ENCODE measurements around the gene MIA. TPM values are rescaled to one million over a fixed set of nuclear protein-coding genes. Genes with fewer than 3 reads are reported as not detected.
"Not testable (repeated sequence)": the region's sequence is repeated elsewhere in the genome, so short reads cannot be mapped to it uniquely, and the experiment has no call there.

The MIA gene
- polyA plus RNA-seq, 5 donors = 0.49 to 5.9 (median 3.6) TPM

GRCh38 chr19:40818480-40819399 is 43.4 kb downstream of the MIA start:
- peak; percentile 38 to 45 for DNase-seq

DNA sequence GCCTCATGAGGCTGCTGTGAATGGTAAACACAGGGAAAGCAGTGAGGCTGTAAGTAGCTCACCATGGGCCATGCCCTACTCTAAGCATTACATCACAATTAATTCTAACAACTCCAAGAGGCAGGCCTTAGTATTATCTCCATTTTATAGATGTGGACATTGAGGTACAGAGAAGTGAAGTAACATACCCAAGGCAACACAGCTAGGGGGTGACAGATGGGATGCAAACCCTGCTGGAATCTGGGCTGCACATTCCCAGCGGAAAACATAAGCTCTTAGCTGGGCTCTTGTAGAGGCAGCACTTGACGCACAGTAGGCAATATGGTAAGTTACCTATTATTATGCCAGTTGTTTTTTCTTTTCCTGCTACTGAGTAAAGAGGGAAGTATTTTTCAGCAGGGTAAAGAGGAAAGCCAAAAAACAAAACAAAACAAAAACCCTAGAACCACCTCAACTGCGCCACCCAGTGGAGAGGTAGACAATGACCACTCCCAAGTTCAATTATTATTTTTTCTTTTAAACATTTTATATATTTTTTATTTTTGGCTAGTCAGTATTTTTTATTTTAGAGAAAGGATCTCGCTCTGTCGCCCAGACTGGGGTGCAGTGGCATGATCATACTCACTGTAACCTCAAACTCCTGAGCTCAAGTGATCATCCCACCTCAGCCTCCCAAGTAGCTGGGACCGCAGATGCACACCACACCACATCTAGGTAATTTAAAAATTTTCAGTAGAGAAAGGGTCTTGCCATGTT is 44.3 kb downstream of the MIA start:
- DNase-seq = not testable (repeated sequence)

- DNase-seq = no peak
Measured at GRCh38 chr19:40822161-40822560, 46.8 kb downstream of the MIA start.

- DNase-seq = not testable (repeated sequence)
Measured at GRCh38 chr19:40822704-40823553, 47.6 kb downstream of the MIA start.

GRCh38 chr19:40824916-40825315 is 49.6 kb downstream of the MIA start:
- not testable (repeated sequence) for DNase-seq

DNA sequence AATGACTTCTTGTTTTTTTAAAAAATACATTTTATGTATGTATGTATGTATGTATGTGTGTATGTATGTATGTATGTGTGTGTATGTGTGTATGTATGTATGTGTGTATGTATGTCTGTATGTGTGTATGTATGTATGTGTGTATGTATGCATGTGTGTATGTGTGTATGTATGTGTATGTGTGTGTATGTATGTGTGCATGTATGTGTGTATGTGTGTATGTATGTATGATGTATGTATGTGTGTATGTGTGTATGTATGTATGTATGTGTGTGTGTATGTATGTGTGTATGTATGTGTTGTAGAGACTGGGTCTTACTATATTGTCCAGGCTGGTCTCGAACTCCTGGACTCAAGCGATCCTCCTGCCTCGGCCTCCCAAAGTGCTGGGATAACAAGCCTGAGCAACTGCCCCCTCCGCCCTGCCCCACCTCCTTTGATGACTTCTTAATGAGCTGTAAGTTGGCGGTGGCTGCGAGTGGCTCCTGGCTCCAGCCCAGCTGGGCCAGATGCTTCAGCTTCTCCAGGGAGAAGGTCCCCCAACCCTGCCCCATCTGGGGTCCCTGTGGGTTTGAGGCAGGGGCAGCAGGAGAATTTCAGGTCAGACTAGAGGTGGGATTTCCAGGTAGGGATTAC is 50.3 kb downstream of the MIA start:
- DNase-seq = not testable (repeated sequence)

DNA sequence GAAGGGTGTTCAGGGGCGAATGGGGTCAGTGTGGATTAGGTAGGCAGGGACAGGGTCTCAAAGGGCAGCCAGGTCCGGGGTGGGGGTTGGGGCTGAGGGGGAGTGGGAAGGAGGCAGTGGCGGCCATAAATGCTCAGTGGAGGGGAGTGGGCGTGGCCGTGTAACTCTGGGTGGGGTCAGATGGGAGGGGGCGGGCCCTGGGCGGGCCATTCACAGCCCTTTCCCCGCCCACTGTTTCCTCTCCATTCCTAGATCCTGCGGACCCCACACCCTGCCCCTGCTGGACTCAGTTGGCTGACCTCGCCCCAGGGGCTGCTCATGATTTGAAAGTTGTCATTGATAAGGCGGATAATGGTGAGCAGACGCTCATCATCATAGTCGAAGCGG is 51.0 kb downstream of the MIA start:
- not testable (repeated sequence) for DNase-seq

GRCh38 chr19:40826699-40827385 is 51.5 kb downstream of the MIA start:
- DNase-seq = not testable (repeated sequence)

Other genes with a start within 250 kb of the MIA start
- 10 to 100 TPM; 34.3 to 55.7 (median 38.9) TPM for gene SHKBP1, start 198.6 kb upstream of the MIA start, polyA plus RNA-seq (ENCODE audit: insufficient read depth in 1 of 5, insufficient read length in 5 of 5, low replicate concordance in 1 of 5)
- gene LTBP4, start 174.2 kb upstream of the MIA start, polyA plus RNA-seq (ENCODE audit: insufficient read depth in 1 of 5, insufficient read length in 5 of 5, low replicate concordance in 1 of 5) = 100 to 1,000 TPM; 225 to 627 (median 357) TPM
- 10 to 100 TPM; 10.3 to 20.5 (median 15.4) TPM for gene NUMBL, start 84.9 kb upstream of the MIA start, polyA plus RNA-seq (ENCODE audit: insufficient read depth in 1 of 5, insufficient read length in 5 of 5, low replicate concordance in 1 of 5)
- gene COQ8B, start 58.6 kb upstream of the MIA start, polyA plus RNA-seq (ENCODE audit: insufficient read depth in 1 of 5, insufficient read length in 5 of 5, low replicate concordance in 1 of 5) = 10 to 100 TPM; 24.7 to 36.9 (median 32.4) TPM
- gene ITPKC, start 58.4 kb upstream of the MIA start, polyA plus RNA-seq (ENCODE audit: insufficient read depth in 1 of 5, insufficient read length in 5 of 5, low replicate concordance in 1 of 5) = 10 to 100 TPM in 3 of 5 donors, 1 to 10 TPM in 2; 9.4 to 14.5 (median 13.3) TPM
- gene ACTMAP, start 25.0 kb upstream of the MIA start, polyA plus RNA-seq (ENCODE audit: insufficient read depth in 1 of 5, insufficient read length in 5 of 5, low replicate concordance in 1 of 5) = 10 to 100 TPM; 10.8 to 14.4 (median 12.4) TPM
- 100 to 1,000 TPM; 108 to 120 (median 115) TPM for gene SNRPA, start 24.3 kb upstream of the MIA start, polyA plus RNA-seq (ENCODE audit: insufficient read depth in 1 of 5, insufficient read length in 5 of 5, low replicate concordance in 1 of 5)
- 10 to 100 TPM; 10.0 to 16.7 (median 11.5) TPM for gene RAB4B, start 2.7 kb downstream of the MIA start, polyA plus RNA-seq (ENCODE audit: insufficient read depth in 1 of 5, insufficient read length in 5 of 5, low replicate concordance in 1 of 5)
- gene EGLN2, start 23.7 kb downstream of the MIA start, polyA plus RNA-seq (ENCODE audit: insufficient read depth in 1 of 5, insufficient read length in 5 of 5, low replicate concordance in 1 of 5) = 10 to 100 TPM; 54.8 to 91.0 (median 67.7) TPM
- gene CYP2A6, start 74.9 kb downstream of the MIA start, polyA plus RNA-seq (ENCODE audit: insufficient read depth in 1 of 5, insufficient read length in 5 of 5, low replicate concordance in 1 of 5) = under 1 TPM; 0.31 to 0.87 (median 0.52) TPM
- under 1 TPM in 4 of 5 donors, not detected in 1; 0.14 to 0.39 (median 0.17) TPM for gene CYP2A7, start 106.7 kb downstream of the MIA start, polyA plus RNA-seq (ENCODE audit: insufficient read depth in 1 of 5, insufficient read length in 5 of 5, low replicate concordance in 1 of 5)
- under 1 TPM in 4 of 5 donors, not detected in 1; 0.08 to 0.28 (median 0.19) TPM for gene CYP2B6, start 215.8 kb downstream of the MIA start, polyA plus RNA-seq (ENCODE audit: insufficient read depth in 1 of 5, insufficient read length in 5 of 5, low replicate concordance in 1 of 5)

Measured in right lung (tissue), 5 donors.